ENCODE data around the gene BBS9.

DNA sequence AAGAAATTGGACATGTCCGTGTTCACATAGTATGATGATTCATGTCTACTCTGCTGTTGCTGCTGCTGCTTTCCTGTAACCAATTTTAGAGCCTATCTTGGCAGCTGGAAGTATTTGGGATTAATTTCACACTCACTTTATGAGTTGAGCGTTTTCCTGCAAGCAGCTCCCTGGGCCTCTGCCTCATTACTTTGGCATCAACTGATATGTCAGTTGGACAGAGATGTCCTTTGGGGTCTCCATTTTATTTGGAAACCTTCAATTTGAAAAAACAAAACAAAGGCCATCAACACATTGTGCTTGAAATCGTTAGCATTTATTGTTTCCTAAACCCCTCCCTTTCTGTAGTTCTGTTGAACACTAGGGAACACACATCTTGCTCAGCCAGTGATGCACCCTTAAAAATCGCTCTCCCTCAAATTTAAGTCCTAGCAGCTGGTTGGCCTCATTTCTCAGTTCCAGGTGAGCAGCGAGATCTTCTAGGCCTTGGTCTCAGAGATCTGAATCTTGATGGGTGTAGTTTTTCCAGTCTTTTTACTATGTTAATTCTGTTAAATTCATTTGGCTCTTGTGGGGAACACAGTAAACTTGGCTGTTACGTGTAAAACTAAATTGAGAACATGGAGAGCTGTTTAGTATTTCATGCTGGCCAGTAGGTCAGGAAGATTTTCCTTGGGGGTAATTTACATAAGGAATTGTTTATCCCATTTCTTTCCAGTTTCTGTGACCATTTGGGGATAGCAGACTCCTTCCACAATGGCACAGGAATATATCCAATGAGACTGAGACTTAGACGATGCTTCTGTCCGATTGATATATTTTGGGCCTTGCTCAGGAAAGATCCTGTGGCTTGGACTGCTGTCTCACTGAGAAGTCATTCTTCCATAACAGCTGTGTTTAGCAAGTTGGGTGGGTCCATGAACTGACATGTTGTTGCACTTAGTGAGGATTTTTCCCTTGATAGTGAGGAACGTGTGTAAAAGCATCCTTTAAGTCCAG lies 371.6 kb downstream of the BBS9 start:
- TF ChIP-seq, protein P1, sequence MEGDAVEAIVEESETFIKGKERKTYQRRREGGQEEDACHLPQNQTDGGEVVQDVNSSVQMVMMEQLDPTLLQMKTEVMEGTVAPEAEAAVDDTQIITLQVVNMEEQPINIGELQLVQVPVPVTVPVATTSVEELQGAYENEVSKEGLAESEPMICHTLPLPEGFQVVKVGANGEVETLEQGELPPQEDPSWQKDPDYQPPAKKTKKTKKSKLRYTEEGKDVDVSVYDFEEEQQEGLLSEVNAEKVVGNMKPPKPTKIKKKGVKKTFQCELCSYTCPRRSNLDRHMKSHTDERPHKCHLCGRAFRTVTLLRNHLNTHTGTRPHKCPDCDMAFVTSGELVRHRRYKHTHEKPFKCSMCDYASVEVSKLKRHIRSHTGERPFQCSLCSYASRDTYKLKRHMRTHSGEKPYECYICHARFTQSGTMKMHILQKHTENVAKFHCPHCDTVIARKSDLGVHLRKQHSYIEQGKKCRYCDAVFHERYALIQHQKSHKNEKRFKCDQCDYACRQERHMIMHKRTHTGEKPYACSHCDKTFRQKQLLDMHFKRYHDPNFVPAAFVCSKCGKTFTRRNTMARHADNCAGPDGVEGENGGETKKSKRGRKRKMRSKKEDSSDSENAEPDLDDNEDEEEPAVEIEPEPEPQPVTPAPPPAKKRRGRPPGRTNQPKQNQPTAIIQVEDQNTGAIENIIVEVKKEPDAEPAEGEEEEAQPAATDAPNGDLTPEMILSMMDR (IDR thresholded peaks at IDR 0.05), result no peak
- no peak for TF ChIP-seq POLR2A (IDR thresholded peaks at IDR 0.05)

Data from heart left ventricle (tissue), 13 donors.